DOHH2 (cell line): ENCODE data around the gene COBLL1.
A peak's percentile ranks its signal among the peaks of the same experiment; 100 is the strongest.

ENCODE experiments used
- H3F3A ChIP-seq: fragments of 200-600 bp; sonication (generic), shearing (Covaris generic); 2 replicates; pipeline ENCODE4 v1.6.0; 2016; ENCODE audit warnings: antibody characterized with exemption, mild to moderate bottlenecking; ENCODE audit not compliant: control insufficient read depth, insufficient read depth
- H3K27ac ChIP-seq: fragments of 200-600 bp; sonication (generic); 2 replicates; pipeline ENCODE4 v1.5.1; 2014; ENCODE audit warnings: low read depth, mild to moderate bottlenecking, low read length, moderate library complexity
- H3K27me3 ChIP-seq: fragments of 200-600 bp; sonication (generic); 2 replicates; pipeline ENCODE4 v1.6.1; 2014; ENCODE audit warnings: mild to moderate bottlenecking, low read length, mixed read lengths; ENCODE audit not compliant: control insufficient read depth
- H3K36me3 ChIP-seq: fragments of 200-600 bp; sonication (generic); 2 replicates; pipeline ENCODE4 v1.6.1; 2014; ENCODE audit warnings: mild to moderate bottlenecking, low read length, moderate library complexity, mixed read lengths; ENCODE audit not compliant: control insufficient read depth
- H3K4me1 ChIP-seq: fragments of 200-600 bp; sonication (generic); 2 replicates; pipeline ENCODE4 v1.6.1; 2014; ENCODE audit warnings: mild to moderate bottlenecking, low read length, mixed read lengths; ENCODE audit not compliant: control insufficient read depth
- H3K4me2 ChIP-seq: fragments of 200-600 bp; sonication (generic); 2 replicates; pipeline ENCODE4 v1.6.0; 2014; ENCODE audit warnings: mild to moderate bottlenecking, low read length, moderate library complexity
- H3K4me3 ChIP-seq: fragments of 200-600 bp; sonication (generic); 2 replicates; pipeline ENCODE4 v1.5.1; 2014; ENCODE audit warnings: mild to moderate bottlenecking, low read length, mixed read lengths
- H3K79me2 ChIP-seq: fragments of 200-600 bp; sonication (generic); 2 replicates; pipeline ENCODE4 v1.6.1; 2014; ENCODE audit warnings: mild to moderate bottlenecking, low read length, mixed read lengths; ENCODE audit not compliant: control insufficient read depth
- H3K9me2 ChIP-seq: fragments of 200-600 bp; sonication (generic); replicated peaks from 2 replicates; pipeline ENCODE4 v1.6.1; 2014; ENCODE audit warnings: mild to moderate bottlenecking, low read length, mixed read lengths; ENCODE audit not compliant: control insufficient read depth
- H3K9me3 ChIP-seq: fragments of 200-600 bp; sonication (generic); 2 replicates; pipeline ENCODE4 v1.6.1; 2014; ENCODE audit warnings: antibody characterized with exemption, low read length, mixed read lengths; ENCODE audit not compliant: control insufficient read depth, insufficient read depth
- H4K20me1 ChIP-seq: fragments of 200-600 bp; sonication (generic); 2 replicates; pipeline ENCODE4 v1.6.0; 2014; ENCODE audit warnings: low read depth, mild to moderate bottlenecking, antibody characterized with exemption, low read length, moderate library complexity; ENCODE audit not compliant: control insufficient read depth, insufficient read depth
- CTCF ChIP-seq: fragments of 200-600 bp; sonication (generic); IDR thresholded peaks from one replicate; pipeline ENCODE4 v1.5.1; 2014; ENCODE audit warnings: antibody characterized with exemption, mild to moderate bottlenecking, low read depth, low read length; ENCODE audit not compliant: poor library complexity, severe bottlenecking
- EZH2phosphoT487 ChIP-seq: fragments of 200-600 bp; sonication (generic); IDR thresholded peaks from 2 replicates; pipeline ENCODE4 v1.6.1; 2017; ENCODE audit warnings: borderline replicate concordance, mild to moderate bottlenecking, antibody characterized with exemption, low read length, moderate library complexity, mixed read lengths

Gene COBLL1

GRCh38 chr2:164742738-164743317 is 98.8 kb downstream of the COBLL1 start:
- Histone ChIP-seq H3F3A (no peaks in the 10 kb centered on the region), H3K36me3 (no peaks in the 10 kb centered on the region), H3K9me3 (no peaks in the 10 kb centered on the region), H3K4me2 (no peak overlapping the region), H3K4me3 (no peak overlapping the region), H3K4me1 (peaks cover 25% of the 10 kb centered on the region), H4K20me1 (no peaks in the 10 kb centered on the region), H3K79me2 (peaks cover 11% of the 10 kb centered on the region), H3K27ac (no peak overlapping the region), H3K27me3 (peaks cover 8% of the 10 kb centered on the region), H3K9me2 (no peaks in the 10 kb centered on the region)
- TF ChIP-seq CTCF: no peak
- no peak for TF ChIP-seq EZH2phosphoT487

GRCh38 chr2:164739966-164740365 is 101.7 kb downstream of the COBLL1 start:
- Histone ChIP-seq H3K9me2 (no peaks in the 10 kb centered on the region), H3K27ac (no peak overlapping the region), H3K36me3 (no peaks in the 10 kb centered on the region), H4K20me1 (no peaks in the 10 kb centered on the region), H3K4me1 (peaks cover 29% of the 10 kb centered on the region), H3K9me3 (no peaks in the 10 kb centered on the region), H3K4me2 (no peak overlapping the region), H3K79me2 (no peaks in the 10 kb centered on the region), H3F3A (no peaks in the 10 kb centered on the region), H3K27me3 (peaks cover 8% of the 10 kb centered on the region), H3K4me3 (no peak overlapping the region)
- TF ChIP-seq CTCF: no peak
- TF ChIP-seq EZH2phosphoT487: no peak

- Histone ChIP-seq H3K4me2 (peak overlapping the region; percentile 24), H3K27me3 (peaks cover 8% of the 10 kb centered on the region), H3K9me3 (no peaks in the 10 kb centered on the region), H3K9me2 (no peaks in the 10 kb centered on the region), H3K4me3 (no peak overlapping the region), H3K4me1 (peaks cover 30% of the 10 kb centered on the region), H3K27ac (no peak overlapping the region), H3F3A (no peaks in the 10 kb centered on the region), H3K36me3 (no peaks in the 10 kb centered on the region), H3K79me2 (no peaks in the 10 kb centered on the region), H4K20me1 (no peaks in the 10 kb centered on the region)
- TF ChIP-seq CTCF (peak; percentile 76), EZH2phosphoT487 (no peak)
Measured at GRCh38 chr2:164737612-164738081, 104.0 kb downstream of the COBLL1 start.
